Peyer's patch (tissue), 4 donors: Measurements from ENCODE around the gene FUBP3.

Source experiments
- POLR2A ChIP-seq, 2 donors: fragments of 450-650 bp; IDR thresholded peaks; one replicate each; pipeline ENCODE4 v1.5.1; 2017; ENCODE audit warnings: antibody characterized with exemption in 2 of 2, mild to moderate bottlenecking in 2 of 2, moderate library complexity in 2 of 2
- TF ChIP-seq, protein P1 (sequence below), 6 experiments: fragments of 450-650 bp in 4 of 6; fragments of 200-600 bp in 2 of 6; sonication (generic) in 1 of 6; IDR thresholded peaks; one replicate each; pipeline ENCODE4 v1.5.1; 2017 to 2019; ENCODE audit warnings: antibody characterized with exemption in 6 of 6, mild to moderate bottlenecking in 3 of 6, moderate library complexity in 1 of 6

DNA sequence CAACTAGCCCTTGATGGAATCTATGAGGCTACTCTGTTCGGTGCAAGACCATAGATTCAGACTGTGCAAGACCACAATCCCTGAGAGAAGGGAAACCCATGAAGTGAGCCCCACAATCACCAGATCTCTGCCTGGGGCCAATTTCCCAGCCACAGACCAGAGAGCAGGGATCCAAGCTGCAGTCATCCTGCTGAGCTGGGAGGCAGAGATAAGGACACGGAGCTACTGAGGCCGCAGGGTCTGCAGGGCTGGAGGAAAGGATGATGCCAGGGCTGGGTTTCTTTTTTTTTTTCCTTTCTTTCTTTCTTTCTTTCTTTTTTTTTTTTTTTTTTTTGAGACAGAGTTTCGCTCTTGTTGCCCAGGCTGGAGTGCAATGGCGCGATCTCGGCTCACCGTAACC is 47.7 kb upstream of the FUBP3 start:
- TF ChIP-seq, protein P1, sequence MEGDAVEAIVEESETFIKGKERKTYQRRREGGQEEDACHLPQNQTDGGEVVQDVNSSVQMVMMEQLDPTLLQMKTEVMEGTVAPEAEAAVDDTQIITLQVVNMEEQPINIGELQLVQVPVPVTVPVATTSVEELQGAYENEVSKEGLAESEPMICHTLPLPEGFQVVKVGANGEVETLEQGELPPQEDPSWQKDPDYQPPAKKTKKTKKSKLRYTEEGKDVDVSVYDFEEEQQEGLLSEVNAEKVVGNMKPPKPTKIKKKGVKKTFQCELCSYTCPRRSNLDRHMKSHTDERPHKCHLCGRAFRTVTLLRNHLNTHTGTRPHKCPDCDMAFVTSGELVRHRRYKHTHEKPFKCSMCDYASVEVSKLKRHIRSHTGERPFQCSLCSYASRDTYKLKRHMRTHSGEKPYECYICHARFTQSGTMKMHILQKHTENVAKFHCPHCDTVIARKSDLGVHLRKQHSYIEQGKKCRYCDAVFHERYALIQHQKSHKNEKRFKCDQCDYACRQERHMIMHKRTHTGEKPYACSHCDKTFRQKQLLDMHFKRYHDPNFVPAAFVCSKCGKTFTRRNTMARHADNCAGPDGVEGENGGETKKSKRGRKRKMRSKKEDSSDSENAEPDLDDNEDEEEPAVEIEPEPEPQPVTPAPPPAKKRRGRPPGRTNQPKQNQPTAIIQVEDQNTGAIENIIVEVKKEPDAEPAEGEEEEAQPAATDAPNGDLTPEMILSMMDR (IDR thresholded peaks at IDR 0.05) = no peak
- no peak for TF ChIP-seq POLR2A (IDR thresholded peaks at IDR 0.05)
